T-helper 2 cell (primary cell): ENCODE results near the gene DNM3.
A peak's percentile ranks its signal among the peaks of the same experiment; 100 is the strongest.

Source experiments
- DNase-seq, 5 experiments: peaks; one replicate each; pipeline versions ENCODE4 v3.0.0 to v3.0.0-alpha.2; 2012 to 2022

Gene DNM3

DNA sequence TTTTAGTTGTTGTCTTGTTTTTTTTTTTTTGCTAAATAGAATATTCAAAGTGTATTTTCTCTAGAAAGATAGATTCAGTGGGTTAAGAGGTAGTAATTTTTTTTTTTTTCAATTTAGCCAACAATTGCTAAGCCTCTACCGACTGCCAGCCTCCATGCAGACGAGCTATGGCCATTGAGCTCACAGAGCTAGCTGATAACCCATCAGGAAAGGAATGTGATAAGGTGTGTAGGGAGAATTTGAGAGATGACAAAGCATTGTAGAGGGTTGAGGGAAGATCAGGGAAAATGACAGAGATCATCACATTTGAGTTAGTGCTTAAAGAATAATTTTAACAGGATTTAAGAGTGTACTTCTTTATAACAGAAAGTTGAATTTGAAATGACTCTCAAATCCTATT lies 30.6 kb downstream of the DNM3 start:
- no peak for DNase-seq

DNA sequence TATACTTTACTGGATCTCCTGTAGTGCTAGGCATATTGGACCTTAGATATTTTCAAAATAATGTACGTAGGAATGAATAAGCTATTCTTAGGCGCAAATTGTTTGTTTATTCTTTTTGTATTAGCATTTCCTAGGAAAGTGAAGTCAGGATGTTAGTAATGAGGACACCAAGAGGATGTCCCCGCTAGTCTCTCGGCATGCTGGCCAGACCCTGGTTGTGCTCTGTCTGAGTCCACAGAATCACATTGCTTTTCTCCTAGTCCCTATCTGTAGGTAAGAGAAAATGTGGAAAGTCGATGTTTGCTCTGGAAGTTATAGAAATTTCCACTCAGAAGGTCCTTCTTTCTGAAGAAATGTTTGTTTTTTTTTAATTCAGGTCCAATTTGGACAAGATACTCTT lies 31.1 kb downstream of the DNM3 start:
- DNase-seq: no peak

DNA sequence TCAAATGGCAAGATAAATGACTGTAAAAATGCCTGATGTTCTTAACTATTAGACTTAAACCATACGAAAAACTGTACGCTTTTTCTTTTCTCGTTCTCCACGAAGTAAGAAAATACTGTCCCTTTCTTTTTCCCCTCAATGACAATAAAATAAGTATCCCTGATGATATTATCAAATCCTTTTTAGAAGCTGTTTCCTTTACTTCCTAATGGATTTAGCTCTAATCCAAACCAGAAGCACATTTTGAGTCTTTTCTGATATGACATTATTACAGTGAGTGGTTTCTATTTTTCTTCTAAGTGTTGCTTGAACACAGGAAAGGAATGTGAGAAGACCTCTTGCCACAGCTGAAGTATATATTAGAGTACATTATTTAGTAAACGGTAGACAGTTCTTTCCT lies 32.4 kb downstream of the DNM3 start:
- no peak for DNase-seq

DNA sequence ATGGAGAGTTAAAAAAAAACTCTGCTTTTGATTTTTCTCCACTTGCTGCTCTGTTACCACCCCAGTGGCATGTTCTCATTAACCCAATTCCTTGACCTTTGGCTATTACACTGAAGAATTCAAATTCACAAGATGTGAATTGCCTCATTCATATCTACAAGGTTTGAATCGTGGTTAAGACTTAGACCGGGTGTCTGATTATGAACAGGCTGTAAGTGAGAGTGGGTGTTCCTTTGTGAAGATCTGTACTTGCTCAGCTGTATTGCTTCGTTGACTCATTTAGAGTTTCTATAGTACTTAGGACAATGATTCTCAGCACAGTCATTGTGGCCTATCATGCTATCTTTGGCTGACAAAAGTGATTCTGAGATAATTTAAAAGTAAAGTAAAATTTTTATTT lies 36.4 kb downstream of the DNM3 start:
- peak in 1 of 5 experiments; percentile 70 for DNase-seq

DNA sequence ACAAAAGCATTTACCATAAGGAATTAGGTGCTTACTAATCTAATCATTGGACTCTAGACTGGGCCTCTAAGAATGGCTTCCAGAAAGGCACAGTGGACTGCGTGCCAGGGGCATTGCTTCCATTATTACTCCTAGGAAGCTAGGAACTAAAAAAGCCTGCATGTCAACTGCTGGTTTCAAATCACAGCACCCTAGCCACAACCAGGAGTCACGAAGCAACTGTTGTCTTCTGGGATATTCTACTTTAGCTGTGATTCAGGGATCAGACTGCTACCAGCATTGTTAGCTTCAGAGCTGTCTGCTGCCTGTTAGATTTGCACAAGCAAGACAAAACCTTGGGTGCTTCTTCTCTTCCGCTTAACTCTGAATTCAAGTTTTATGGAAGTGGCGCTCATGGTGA lies 38.3 kb downstream of the DNM3 start:
- DNase-seq: no peak

DNA sequence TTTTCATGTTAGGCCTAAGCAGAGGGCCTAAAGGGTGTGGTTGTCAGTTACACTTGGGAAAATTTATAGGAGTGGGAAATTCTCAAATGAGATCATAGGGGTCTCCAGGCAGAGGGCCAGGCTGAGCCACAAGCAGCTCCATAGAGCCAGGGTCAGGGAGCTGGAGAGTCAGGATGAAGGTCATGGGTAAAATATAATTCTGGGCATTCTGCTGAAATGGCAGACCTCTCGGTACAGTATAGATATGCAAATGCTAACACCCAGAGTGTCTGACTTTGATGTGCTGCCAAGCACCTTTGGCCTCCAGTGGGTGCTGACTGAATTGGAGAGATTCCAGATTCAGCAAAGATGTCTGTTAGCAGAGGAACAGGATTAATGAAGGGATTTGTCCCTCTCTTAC lies 40.1 kb downstream of the DNM3 start:
- DNase-seq: no peak

DNA sequence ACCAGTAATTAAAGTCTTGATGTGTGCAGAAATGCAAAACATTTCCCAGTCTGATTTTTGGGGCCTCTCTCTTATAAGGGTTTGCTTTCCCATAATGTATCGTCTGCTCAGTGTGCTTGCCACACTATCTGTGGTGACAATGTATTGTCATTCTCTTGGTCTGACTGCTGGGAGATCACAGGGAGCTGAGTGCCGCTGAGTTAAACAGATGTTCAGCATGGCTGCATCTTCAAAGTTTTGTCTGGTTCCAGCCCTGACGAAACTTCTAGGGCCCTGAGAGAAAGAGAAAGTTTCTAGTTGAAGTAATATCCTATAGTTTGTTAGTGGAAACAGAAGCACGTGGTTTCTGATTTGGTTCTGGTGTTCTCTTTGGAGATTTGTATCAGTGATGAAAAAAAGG lies 42.6 kb downstream of the DNM3 start:
- DNase-seq: peak in 1 of 5 experiments; percentile 52

DNA sequence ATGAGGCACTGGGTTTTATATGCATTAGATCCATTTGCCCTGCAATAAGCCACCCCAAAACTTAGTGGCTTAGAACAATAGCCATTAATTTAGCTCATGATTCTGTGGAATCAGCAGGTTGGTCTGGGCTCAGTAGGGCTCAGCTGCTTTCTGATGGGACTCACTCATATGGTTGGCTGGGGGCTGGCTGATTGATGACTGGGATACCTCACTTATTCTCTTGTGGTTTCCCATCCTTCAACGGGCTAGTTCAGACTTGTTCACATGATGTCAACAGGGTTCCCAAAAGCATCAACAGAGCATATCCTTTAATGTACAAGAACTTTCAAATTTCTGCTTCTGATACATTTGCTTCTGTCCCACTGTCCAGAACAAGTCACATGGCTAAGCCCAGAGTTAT lies 43.2 kb downstream of the DNM3 start:
- peak in 1 of 5 experiments; percentile 34 for DNase-seq

DNA sequence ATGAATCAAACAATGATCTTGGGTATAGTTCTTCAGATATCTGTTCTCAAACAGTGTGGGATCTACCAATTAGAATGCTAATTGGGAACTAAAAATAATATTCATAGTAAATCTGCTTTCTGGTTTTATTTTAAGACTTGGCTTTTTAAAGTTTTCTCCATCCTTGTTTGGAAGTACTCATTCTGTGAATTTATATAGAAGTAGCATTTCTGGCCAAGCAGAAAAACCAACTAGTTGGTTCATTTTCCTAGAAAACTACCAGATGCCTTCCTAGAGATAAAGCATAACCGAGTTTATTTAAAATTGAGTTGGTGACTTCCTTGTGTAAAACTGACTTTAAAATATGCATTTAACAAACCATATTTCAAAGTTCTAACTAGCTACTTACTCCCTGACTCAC lies 48.8 kb downstream of the DNM3 start:
- DNase-seq: no peak

DNA sequence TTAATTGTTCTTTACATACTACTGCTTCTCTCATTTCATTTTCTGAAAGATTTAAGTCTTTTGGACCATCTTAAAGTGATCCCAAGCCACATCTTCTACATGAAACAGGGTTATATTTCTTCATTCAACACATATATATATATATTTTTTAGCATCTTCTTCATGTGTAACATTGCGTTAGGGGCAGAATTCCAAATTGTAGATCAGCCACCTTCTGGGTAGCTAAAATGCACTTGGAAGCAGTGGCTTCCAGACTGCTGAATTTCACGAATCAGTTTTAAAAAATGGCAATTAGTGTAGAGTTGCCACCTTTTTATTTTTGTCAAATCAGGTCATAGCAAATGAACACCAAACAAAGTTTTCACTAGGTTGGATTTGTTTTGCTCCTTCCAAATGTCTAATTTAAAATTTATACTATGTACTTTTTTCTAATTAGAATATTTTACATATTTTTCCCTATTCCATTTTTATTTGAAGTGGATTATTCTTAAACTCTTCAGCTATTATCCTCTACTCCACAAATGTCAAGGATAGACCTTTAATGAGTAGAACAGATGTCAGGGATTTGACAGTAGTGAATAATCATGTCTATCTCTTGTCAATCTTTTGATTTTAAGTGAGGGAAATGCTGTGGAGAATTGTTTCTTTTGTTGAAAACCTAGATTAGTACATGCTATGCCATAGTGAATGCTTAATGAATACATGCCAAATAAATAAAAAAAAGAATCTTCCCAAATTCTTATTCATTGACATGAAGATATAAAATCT lies 55.8 kb downstream of the DNM3 start:
- DNase-seq: no peak

DNA sequence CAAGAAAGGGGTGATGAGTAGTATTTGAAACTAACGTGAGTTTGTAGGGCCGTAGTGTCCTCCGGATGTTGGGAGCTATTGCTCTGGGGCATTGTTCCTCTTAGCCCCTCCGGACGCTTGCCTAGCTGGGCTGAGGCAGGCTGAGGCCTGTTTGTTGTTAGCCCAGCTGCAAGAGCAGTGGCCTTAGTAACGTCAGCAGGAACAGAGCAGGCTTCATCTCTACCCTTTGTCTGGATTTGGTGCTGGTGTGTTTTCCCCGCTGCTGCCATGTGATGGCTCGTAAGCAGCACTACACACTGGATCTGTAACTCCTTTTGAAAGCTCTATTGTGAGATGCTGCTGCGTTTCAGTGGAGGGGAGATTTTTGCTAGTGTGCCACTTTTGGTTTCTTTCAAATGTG lies 57.6 kb downstream of the DNM3 start:
- no peak for DNase-seq

DNA sequence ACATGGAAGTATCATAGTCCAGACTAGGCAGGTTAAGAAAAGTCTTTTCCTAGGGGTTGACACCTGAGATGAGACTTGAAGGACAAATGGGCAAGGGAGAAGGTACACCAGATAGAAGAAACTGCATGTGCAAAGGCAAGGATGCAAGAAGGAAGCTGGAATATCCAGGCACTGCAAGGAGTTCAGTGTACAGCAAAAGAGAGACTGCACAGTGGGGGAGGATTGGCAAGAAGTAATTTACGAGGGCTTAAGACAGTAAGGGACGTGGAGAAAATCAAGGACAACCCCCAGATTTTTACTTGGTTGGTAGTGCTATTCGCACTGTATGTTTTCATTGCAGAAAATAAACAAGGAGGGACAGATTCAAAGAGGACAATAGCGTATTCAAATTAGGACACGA lies 58.5 kb downstream of the DNM3 start:
- DNase-seq: no peak

DNA sequence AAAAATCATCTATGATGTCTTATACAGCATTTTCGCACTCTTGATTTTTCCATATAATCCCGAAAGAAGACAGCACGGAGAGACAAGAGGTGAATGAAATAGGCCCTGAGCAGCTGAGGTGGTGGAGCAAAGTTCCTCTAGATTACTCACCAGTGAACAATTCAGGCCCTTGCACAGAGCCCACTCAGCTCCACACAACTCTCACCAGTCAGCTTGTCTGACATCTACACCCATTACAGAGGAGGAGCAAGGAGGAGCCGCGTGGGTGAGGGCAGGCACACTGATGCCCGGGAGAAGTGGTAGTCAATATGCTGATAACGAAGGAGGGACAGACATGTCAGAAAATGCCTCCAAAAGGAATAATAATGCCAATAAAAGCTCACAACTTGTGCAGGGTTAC lies 59.9 kb downstream of the DNM3 start:
- no peak for DNase-seq

DNA sequence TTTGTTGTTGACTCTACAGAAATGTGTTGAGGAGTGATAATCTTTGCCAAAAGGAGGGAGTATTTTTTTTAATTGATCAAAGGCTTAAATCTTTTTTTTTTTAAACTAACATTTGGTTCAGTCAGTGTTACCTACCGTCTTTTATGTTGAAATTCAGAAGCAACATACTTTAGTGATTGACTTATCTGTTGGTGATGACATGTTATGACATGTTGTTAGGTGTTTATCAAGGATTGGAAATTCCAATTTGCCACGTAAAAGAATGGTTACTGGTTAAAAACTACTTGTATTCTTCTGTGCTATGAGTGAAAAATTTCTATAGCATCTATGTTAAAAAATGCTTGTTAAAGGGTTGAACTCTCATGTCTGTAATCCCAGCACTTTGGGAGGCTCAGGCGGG lies 61.2 kb downstream of the DNM3 start:
- no peak for DNase-seq

DNA sequence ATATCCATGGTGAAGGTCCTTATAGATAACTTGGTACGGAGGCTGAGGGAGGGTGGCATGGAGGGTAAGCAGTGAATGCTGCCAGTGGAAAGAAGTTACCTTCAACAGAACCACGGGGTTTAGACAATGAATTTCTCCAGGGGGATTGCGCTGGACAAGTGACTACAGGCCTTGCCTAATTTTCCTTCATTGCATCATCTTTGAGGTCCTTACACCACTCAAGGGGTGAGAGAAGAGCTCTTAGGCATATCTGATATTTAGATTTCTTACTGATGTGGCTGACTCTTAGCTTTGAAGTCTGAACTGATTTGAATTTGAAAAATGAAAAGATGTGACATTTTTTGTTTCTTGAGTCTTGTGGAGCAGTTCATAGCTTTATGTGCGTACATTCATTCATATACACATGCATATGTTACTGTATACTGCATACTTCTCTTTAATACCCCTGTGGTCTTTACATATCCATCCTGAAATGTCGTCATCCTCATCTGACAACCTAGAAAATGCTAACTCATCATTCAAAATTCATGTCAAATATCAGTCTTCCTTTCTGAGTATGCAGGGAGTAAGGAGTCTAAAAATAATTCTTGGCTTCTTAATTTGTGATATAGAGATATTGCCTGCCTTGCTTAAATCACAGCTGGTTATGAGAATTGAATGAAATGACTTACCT lies 63.6 kb downstream of the DNM3 start:
- DNase-seq: no peak

DNA sequence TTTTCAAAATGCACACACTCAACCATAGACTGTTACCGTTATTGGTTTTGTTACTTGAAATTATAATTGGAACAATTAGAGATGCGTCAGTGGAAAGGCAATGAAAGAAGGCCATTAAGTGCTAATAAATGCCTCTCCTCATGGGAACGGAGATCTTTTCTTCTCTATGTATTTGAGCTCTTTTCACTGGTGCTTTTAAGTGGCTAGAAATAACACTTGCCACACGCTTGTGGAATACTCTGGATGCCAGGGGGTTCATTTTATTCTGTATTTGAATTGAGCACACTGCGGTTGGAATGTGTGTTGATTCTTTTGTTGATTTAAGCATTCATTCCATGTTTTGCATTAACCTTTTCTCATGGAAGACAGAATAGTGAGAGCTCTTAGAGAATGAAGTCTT lies 68.4 kb downstream of the DNM3 start:
- DNase-seq: no peak

DNA sequence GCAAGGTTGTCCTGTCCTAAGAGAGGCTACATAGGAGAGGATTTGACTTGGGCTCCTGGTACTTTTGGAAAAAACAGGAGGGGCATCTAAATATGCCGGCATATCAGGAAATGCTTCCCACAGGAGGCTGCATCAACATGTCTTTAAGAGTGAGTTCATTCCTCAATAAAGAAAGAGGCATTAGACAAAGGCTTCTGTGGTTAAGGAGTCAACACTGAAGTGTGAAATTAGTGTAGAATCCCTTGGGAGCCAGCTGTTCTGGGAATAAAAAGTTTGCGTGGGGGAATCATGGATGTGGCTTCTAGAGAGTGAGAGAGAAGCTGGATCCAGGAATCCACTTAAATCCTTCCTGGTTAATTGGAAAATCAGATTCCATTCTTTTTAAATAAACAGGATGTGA lies 69.5 kb downstream of the DNM3 start:
- DNase-seq: no peak

DNA sequence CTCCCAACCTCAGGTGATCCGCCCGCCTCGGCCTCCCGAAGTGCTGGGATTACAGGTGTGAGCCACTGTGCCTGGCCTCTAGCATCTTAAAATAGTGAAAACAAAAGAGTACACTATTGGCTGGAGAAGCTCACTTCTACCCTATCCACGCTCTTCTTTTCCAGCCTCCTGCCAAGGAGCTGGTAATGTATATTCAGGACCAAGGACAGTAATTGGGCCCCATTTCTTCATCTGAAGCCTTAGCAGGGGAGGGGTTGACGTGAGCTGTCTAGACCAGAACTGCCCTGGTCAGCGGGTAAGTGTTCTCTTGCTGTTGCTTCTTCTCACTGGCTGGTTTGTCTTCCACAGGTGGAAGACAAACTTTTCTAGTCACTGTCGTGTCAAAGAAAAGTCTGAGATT lies 70.2 kb downstream of the DNM3 start:
- DNase-seq: no peak

DNA sequence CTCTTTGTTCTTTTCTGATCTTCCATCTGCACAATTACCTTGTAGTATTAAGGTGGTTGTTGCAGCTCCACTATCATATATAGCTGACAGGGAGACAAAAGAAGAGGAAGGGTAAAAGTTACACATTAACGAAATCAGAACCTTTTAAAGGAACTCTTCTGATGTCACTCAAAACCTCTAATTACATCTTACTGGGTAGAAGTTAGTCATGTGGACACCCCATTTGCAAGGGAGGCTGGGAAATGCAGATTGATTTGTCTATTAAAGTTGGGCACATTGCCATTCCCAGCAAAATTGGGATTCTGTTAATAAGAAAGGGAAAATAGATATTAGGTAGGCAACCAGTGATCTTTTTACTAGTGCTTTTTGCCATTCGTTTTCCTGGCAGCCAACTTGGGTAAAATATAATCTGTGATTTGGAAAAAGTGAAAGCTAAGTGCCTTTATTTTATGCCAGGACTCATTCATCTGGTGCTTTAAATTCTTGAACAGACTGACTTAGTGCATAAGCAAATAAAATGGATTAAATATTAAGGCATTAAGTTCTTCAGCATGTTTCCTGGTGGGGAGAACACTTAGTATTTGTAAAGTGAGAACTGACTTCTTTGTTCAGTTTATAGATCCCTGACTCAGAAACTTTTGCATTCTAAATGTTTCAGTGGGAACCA lies 71.3 kb downstream of the DNM3 start:
- no peak for DNase-seq

DNA sequence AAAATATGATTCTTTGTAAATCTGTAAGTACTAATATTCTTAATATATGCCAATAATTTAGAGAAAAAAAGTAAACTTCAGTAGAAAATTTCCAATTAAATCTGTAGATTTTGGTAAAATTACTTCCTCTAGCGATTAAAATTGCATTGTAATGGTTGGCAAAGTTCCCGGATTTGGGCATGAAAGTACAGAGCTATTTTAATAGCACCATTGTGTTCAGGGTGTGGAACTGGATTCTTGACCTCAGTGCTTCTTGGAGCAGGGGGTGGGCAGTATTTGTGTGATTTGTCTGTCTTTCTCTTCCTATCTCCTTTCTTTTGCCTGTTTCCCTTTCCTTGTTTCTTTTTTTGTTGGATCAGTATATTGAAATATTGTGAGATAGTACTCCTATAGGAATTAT lies 72.1 kb downstream of the DNM3 start:
- DNase-seq: no peak

DNA sequence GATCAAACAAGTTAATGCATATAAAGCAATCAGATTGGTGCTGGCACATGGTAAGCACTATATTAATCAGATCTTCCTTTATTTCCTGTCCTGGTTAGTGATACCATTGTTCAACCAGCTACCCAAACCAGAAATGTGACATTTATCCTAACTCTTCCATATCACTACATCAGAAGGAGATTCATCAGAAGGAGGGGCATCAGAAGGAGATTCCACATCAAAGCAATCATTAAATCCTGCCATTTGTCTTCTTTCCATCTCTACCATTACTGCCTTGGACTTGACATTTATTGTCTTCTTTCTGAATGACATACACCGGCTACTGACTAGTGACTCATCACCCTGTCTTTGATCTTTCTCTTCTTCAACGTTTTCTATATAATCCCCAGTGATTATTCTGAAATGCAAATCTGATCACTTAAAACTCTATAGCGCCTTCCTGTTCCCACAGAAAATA lies 75.0 kb downstream of the DNM3 start:
- no peak for DNase-seq

DNA sequence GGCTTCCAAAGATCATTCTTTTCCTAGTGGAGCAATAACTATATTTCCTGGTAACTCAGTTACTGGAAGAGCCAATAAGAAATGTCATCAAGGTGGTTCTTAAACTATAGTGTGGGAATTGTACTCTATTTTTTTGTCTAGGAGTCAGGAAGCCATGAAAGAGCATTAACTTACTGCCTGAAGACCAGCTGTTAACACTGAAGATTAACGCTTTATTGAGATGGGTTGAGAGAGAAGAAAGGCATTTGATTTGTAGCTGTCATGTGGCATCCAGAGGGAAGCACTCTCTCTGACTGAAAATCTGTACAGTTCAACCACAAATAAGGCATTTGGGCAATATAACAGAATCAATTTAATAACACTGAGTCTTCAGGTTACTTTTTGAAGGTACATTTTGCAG lies 76.0 kb downstream of the DNM3 start:
- DNase-seq: no peak

DNA sequence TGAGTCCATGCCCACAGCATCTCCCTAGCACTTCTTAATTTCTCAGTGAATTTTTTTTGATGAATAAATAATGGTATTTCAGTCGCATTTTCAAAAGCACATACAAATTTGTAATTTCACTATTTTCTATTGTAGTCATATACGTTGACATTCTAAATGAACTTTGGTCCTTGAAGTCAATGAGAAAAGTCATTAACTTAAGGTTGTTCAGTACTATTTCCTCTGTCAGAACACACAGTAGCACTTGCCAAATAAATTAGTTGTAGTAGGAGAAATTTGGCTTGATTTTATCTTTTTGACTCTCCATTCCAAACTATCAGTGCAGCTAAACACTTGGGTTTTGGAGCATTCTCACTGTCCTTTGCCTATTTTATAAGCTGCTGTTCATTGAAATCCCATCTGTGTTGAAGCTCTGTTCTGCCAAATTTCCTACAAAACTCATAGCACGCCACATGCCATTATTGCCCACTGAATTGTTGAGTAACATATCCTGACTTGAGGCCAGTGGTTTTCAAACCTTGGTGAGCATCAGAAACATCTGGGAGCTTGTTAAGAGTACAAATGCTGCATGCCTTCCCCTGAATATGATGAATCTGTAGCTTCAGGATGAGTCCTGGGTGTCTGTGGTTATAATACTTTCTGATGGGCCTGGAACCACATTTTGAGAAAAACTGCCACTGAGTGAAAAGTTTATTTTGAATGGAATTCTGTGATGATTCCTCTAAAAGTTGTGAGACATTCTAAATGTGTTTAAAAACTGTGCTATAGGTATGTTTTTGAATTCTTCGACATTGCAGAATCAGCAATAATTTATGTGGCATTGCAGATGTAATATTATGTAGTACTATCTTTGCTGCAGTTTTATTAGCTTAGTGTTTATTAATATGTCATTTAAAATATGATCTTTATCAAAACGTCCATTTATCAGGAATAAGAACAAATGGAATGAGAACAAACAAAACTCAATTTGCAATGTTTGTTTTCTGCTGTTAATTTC lies 78.9 kb downstream of the DNM3 start:
- no peak for DNase-seq
